HG02943 (cell line): ENCODE measurements around the gene SFXN2.
A peak's percentile ranks its signal among the peaks of the same experiment; 100 is the strongest.
"Not testable (repeated sequence)": the region's sequence is repeated elsewhere in the genome, so short reads cannot be mapped to it uniquely, and the experiment has no call there.

Source experiments
- ATAC-seq: cut with Tn5 transposase; IDR thresholded peaks from one replicate; pipeline ENCODE4 v1.9.1; 2021; ENCODE audit warnings: mild to moderate bottlenecking, low read depth, moderate library complexity; ENCODE audit not compliant: unreplicated experiment

Gene SFXN2

DNA sequence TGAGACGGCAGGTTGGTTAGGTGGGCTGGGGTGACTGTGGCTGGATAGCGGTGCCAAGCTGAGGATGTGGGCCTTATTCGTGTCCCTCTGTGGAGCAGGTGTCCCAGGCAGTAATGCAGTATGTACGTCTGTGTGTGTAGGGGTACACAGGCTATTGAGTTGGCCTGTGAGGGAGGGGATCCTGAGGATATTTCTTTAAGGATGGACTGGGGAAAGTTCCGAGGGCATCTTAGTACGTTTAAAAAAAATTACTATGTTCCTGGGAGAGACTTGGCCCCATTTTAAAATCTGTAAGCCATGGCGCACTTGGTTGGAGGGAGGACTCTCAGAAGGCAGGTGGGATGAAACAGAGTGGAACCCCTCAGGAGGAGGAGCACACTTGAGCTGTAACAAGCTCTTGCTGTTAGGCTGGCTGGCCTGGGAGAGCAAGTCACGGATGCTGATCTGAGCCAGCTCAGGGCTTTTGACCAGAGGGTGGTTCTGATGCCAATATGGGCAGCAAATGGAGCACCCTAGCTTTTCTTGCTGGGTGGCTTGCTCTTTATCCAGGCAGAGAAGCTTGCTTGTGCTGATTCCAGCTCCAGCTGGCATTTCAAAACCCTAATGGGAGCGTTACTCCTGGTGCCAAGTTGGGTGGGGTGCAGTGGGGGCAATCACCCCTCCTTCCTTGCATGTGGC is 30.1 kb downstream of the SFXN2 start:
- peak; percentile 1 for ATAC-seq

- ATAC-seq = no peak
Observed at GRCh38 chr10:102745157-102745556, 30.7 kb downstream of the SFXN2 start.

DNA sequence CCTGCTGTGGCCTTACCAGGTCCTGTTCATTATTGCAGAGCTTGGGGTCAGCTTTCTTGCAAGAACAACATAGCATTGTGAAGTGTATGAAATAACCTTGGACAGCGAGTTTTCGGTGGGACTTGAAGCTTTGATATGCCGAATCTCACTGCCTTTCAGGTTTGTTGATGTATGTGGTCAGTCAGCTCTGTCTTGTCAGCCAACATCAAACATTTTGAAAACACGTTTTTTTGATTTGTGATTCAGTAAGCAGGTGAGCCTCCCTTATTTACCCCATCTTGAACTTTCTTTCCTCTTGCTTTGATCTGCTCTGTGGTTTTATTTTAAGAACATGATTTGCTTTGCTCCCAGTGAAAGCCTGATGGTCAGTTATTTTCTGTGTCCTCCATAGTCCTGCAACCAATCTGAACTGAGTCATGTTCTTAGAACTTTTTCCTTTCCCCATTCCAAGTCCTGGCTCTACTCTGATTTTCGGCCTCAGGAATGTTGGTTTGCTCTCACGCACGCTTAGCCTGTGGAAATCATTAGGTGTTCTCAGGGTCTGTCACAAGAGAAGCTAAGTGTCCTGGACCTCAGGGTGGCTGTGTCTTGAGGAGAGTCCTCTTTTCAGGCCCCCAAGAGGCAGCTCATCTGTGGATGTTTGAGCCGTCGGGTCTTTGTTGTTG is 38.0 kb downstream of the SFXN2 start:
- ATAC-seq = no peak

GRCh38 chr10:102752934-102753664 is 38.7 kb downstream of the SFXN2 start:
- ATAC-seq = no peak

DNA sequence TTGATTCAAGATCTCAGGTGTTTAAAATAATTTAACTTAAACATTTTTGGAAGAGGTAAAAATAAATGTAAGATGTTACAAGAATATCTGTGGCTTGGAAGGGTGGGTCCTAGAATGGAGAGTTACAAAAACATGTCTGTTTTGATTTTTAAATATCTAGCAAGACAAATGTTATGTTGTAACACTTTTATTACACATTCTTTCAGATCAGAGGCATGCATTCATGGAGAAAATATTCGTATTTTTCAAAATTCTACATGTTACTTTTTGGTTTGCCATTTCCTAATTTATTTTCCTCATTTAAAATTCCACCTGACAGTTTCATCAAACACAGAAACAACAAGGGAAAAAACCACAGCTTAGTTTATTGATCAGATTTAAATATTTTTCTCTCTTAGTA is 39.3 kb downstream of the SFXN2 start:
- no peak for ATAC-seq

- ATAC-seq = no peak
Observed at GRCh38 chr10:102757323-102757722, 42.9 kb downstream of the SFXN2 start.

- no peak for ATAC-seq
Observed at GRCh38 chr10:102758240-102758932, 44.0 kb downstream of the SFXN2 start.

GRCh38 chr10:102758933-102759262 is 44.5 kb downstream of the SFXN2 start:
- not testable (repeated sequence) for ATAC-seq

- no peak for ATAC-seq
Observed at GRCh38 chr10:102759497-102760210, 45.2 kb downstream of the SFXN2 start.

DNA sequence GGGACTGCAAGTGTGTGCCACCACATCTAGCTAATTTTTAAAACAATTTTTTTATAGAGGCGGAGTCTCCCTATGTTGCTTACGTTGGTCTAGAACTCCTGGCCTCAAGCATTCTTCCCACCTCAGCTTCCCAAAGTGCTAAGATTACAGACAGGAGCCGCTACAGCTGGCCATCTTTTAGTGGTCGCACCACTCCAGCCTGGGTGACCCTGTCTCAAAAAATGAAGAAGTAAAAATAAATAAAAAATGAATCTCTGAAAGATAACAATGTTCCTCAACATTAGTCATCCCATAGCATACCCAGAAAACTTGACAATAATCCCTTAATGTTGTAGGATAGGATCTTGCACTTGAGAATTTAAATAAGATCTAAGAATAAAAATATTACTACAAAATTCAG is 47.5 kb downstream of the SFXN2 start:
- ATAC-seq = no peak

DNA sequence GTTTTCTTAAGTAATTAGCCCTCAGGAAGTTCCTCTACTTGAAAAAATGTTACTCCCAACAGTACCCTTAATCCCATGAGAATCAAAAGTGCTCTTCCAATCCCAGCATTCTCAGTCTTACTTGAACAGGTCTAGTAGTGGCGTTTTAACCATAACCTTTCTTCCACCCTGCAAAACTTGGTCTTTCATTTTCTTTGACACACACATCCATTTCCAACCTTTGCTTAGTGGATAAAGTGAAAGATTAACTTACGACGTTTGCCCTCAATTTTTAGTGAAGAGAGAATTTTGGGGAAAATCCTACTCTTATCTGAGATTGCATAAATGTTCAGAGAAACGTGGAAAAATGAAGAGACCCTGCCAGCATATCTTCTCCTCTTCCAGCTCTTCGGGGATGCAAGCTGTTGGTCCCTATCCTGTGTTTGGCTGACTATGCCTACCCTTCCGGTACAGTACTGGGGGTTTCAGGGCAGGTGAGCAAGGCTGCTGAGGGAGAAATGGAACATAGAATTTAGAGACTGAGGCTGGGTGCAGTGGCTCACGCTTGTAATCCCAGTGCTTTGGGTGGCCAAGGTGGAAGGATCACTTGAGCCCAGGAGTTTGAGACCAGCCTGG is 48.1 kb downstream of the SFXN2 start:
- no peak for ATAC-seq

GRCh38 chr10:102763037-102763607 is 48.7 kb downstream of the SFXN2 start:
- ATAC-seq = no peak

DNA sequence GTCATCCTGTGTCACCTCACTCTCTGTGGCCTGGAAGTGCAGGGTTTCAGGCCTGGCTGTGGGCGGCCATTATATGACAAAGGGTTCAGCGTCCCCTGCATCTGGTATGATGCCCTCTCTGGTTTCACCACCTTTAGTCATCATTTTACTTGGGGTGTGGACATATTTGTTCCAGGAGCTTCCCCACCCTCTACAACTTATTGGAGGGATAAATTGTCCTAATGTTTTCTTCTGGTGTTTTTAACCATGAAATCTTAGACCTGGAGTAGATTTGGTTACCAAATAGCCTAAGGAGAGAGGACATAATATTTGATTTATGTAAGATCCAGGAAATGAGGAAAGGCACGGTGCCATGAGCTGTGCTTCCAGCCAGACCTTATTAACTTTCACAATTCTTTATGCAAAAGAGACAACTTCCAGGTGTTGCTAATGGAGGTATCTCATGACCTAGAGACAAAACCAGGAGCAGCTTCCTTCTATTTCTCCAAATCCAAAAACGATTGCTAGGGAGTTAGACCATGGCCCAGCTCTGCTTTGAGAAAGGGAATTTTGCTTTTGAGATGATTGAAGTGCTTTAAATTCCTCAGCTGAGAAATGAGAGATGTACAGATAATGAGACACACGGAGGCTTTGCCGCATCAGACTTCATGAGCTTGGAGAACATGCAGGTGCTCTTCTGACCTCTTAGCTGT is 50.2 kb downstream of the SFXN2 start:
- ATAC-seq = no peak

GRCh38 chr10:102765336-102765735 is 50.9 kb downstream of the SFXN2 start:
- no peak for ATAC-seq

GRCh38 chr10:102767428-102768160 is 53.2 kb downstream of the SFXN2 start:
- ATAC-seq = no peak

DNA sequence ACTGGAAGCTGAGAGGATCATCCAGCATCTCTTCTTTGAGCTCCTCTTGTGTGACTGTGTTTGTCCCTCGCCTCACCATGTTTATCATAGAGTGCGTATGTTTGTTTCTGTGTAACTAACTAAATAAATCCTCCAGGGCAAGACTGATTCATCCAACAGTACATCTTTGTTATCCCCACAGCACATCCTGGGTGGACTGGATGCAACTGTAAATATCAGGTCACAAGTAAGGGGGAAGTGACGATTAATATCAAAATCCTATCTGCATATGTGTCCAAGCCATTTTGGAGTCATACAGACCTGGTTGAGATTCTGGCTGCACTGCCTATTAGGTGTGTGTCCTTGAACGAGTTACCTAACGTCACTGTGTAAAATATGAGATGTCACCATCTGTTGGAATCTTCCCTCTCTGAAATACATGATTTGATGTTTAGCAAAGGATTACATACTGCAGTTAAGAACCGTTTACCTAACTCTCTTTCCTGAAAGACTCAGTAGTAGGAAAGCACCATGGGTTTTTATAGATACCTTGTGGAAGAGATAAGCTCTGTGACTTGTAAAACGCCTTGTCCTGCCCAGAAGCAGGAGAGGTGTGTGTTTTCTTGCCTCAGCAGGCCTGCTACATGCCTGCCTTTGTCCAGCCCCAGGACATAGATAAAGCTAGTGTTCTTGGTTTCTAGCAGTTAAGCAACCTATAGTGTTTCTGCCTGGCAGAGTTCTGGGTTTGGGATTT is 55.1 kb downstream of the SFXN2 start:
- ATAC-seq = no peak

- ATAC-seq = no peak
Observed at GRCh38 chr10:102770108-102770482, 55.7 kb downstream of the SFXN2 start.

DNA sequence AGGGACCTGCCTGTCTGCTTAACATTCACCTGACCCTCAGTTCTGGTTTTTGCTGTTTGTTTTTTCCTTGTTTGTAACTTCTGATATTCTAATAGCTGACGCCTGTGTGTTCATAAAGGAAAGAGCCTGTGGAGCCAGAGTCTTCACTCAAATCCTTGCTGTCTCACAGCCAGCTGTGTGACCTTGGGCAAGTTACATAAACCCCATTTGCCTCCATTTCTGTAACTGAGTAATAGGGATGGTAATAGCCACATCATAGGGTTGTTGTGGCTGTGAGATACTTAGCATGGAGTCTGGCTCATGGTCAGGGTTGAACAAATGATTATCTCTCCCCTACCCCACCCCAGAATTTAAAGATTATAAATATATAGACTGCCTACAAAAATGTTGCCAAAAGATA is 56.4 kb downstream of the SFXN2 start:
- no peak for ATAC-seq
